Measurements from ENCODE around the gene COPS9. TPM values are rescaled to one million over a fixed set of nuclear protein-coding genes. Genes with fewer than 3 reads are reported as not detected.

Gene COPS9
- total RNA-seq, 1 experiment from 2014 or later, result 141 TPM

- Histone ChIP-seq H3K36me3 (peaks cover 28% of the 10 kb centered on the region), H3K9me3 (no peaks in the 10 kb centered on the region), H3K27me3 (no peaks in the 10 kb centered on the region), H3K4me3 (no peak overlapping the region)
- no peak for DNase-seq
These were observed 4.0 kb downstream of the COPS9 start for GRCh38 chr2:240131941-240132650.

- no peaks in the 10 kb centered on the region for H3K9me3 ChIP-seq
- H3K27me3 ChIP-seq, result no peaks in the 10 kb centered on the region
- DNase-seq, result no peak
- no peak overlapping the region for H3K4me3 ChIP-seq
- H3K36me3 ChIP-seq, result peaks cover 28% of the 10 kb centered on the region
These were observed 4.8 kb downstream of the COPS9 start for GRCh38 chr2:240131296-240131695.

GRCh38 chr2:240130393-240131195 lies 5.5 kb downstream of the COPS9 start:
- Histone ChIP-seq H3K9me3 (no peaks in the 10 kb centered on the region), H3K27me3 (no peaks in the 10 kb centered on the region), H3K36me3 (peaks cover 28% of the 10 kb centered on the region), H3K4me3 (no peak overlapping the region)
- DNase-seq, result no peak

- H3K27me3 ChIP-seq, result no peaks in the 10 kb centered on the region
- H3K36me3 ChIP-seq, result peaks cover 28% of the 10 kb centered on the region
- no peak overlapping the region for H3K4me3 ChIP-seq
- H3K9me3 ChIP-seq, result no peaks in the 10 kb centered on the region
- no peak for DNase-seq
These were observed 6.2 kb downstream of the COPS9 start for GRCh38 chr2:240129731-240130392.

GRCh38 chr2:240129311-240129710 lies 6.8 kb downstream of the COPS9 start:
- no peak for DNase-seq
- no peak overlapping the region for H3K4me3 ChIP-seq
- H3K27me3 ChIP-seq, result no peaks in the 10 kb centered on the region
- peaks cover 28% of the 10 kb centered on the region for H3K36me3 ChIP-seq
- H3K9me3 ChIP-seq, result no peaks in the 10 kb centered on the region

- Histone ChIP-seq H3K36me3 (peaks cover 28% of the 10 kb centered on the region), H3K9me3 (no peaks in the 10 kb centered on the region), H3K4me3 (no peak overlapping the region)
These were observed 7.4 kb downstream of the COPS9 start for GRCh38 chr2:240128608-240129145.

GRCh38 chr2:240127911-240128607 lies 8.0 kb downstream of the COPS9 start:
- Histone ChIP-seq H3K9me3 (no peaks in the 10 kb centered on the region), H3K36me3 (peaks cover 22% of the 10 kb centered on the region), H3K27me3 (no peaks in the 10 kb centered on the region), H3K4me3 (no peak overlapping the region)
- no peak for DNase-seq

More at GRCh38 chr2:240128608-240129145, 7.4 kb downstream of the COPS9 start:
- no peaks in the 10 kb centered on the region for H3K27me3 ChIP-seq
- DNase-seq, result no peak

- Histone ChIP-seq H3K4me3 (no peak overlapping the region), H3K9me3 (no peaks in the 10 kb centered on the region), H3K36me3 (peaks cover 14% of the 10 kb centered on the region), H3K27me3 (no peaks in the 10 kb centered on the region)
- no peak for DNase-seq
These were observed 8.8 kb downstream of the COPS9 start for GRCh38 chr2:240127191-240127750.

GRCh38 chr2:240126731-240127130 lies 9.4 kb downstream of the COPS9 start:
- no peak for DNase-seq
- Histone ChIP-seq H3K36me3 (peaks cover 12% of the 10 kb centered on the region), H3K4me3 (no peak overlapping the region), H3K27me3 (no peaks in the 10 kb centered on the region), H3K9me3 (no peaks in the 10 kb centered on the region)

- H3K4me3 ChIP-seq, result no peak overlapping the region
- DNase-seq, result no peak
- H3K9me3 ChIP-seq, result no peaks in the 10 kb centered on the region
- H3K27me3 ChIP-seq, result peaks cover 1% of the 10 kb centered on the region; the same call in 1 of the 2 replicates
- peaks cover 3% of the 10 kb centered on the region; the same call in 1 of the 2 replicates for H3K36me3 ChIP-seq
These were observed 10.4 kb downstream of the COPS9 start for GRCh38 chr2:240125742-240126141.

GRCh38 chr2:240124651-240125030 lies 11.5 kb downstream of the COPS9 start:
- H3K4me3 ChIP-seq, result no peak overlapping the region
- H3K36me3 ChIP-seq, result 0 out of 2 replicates have a peak, but pooled peaks cover 3% of the 10 kb centered on the region
- H3K9me3 ChIP-seq, result no peaks in the 10 kb centered on the region
- peaks cover 4% of the 10 kb centered on the region; the same call in 1 of the 2 replicates for H3K27me3 ChIP-seq
- DNase-seq, result no peak

- Histone ChIP-seq H3K4me3 (no peak overlapping the region), H3K9me3 (no peaks in the 10 kb centered on the region), H3K36me3 (0 out of 2 replicates have a peak, but pooled peaks cover 3% of the 10 kb centered on the region), H3K27me3 (peaks cover 4% of the 10 kb centered on the region; the same call in 1 of the 2 replicates)
- no peak for DNase-seq
These were observed 12.1 kb downstream of the COPS9 start for GRCh38 chr2:240123821-240124650.

- DNase-seq, result no peak
- Histone ChIP-seq H3K27me3 (peaks cover 4% of the 10 kb centered on the region; the same call in 1 of the 2 replicates), H3K9me3 (no peaks in the 10 kb centered on the region), H3K36me3 (no peaks in the 10 kb centered on the region), H3K4me3 (no peak overlapping the region)
These were observed 14.4 kb downstream of the COPS9 start for GRCh38 chr2:240121675-240122074.

- Histone ChIP-seq H3K36me3 (no peaks in the 10 kb centered on the region), H3K27me3 (peaks cover 4% of the 10 kb centered on the region; the same call in 1 of the 2 replicates), H3K4me3 (no peak overlapping the region), H3K9me3 (no peaks in the 10 kb centered on the region)
- DNase-seq, result no peak
These were observed 14.9 kb downstream of the COPS9 start for GRCh38 chr2:240121190-240121589.

GRCh38 chr2:240114233-240114632 lies 21.9 kb downstream of the COPS9 start:
- no peak overlapping the region for H3K4me3 ChIP-seq
- H3K27me3 ChIP-seq, result peaks cover 42% of the 10 kb centered on the region
- no peaks in the 10 kb centered on the region for H3K36me3 ChIP-seq
- no peak for DNase-seq
- H3K9me3 ChIP-seq, result no peaks in the 10 kb centered on the region
